GM12892 (cell line): ENCODE results near the gene OR2T8.

Experiments used
- DNase-seq: peaks from one replicate; pipeline ENCODE4 v3.0.0; 2011; ENCODE audit not compliant: insufficient read length
- FAIRE-seq: peaks from 2 replicates; lab custom pipeline; 2011; peaks lifted over from hg19 to GRCh38; lab: Jason Lieb, UNC
- POLR2A ChIP-seq: IDR thresholded peaks from 2 replicates; pipeline ENCODE4 v1.6.1; 2011; ENCODE audit warnings: low read depth, low read length, control low read depth
- POLR2AphosphoS5 ChIP-seq: IDR thresholded peaks from 2 replicates; pipeline ENCODE4 v1.6.1; 2011; ENCODE audit warnings: low read depth, low read length, control low read depth
- TAF1 ChIP-seq: IDR thresholded peaks from 2 replicates; pipeline ENCODE4 v1.6.1; 2011; ENCODE audit warnings: low read depth, mild to moderate bottlenecking, control low read depth, low read length, borderline replicate concordance

Gene OR2T8

GRCh38 chr1:247914941-247915662 lies 5.0 kb upstream of the OR2T8 start:
- no peak for TF ChIP-seq TAF1
- TF ChIP-seq POLR2AphosphoS5, result no peak
- TF ChIP-seq POLR2A, result no peak
- FAIRE-seq (no peak), DNase-seq (no peak)

GRCh38 chr1:247923941-247924340 lies 3.9 kb downstream of the OR2T8 start:
- DNase-seq (no peak), FAIRE-seq (no peak)

DNA sequence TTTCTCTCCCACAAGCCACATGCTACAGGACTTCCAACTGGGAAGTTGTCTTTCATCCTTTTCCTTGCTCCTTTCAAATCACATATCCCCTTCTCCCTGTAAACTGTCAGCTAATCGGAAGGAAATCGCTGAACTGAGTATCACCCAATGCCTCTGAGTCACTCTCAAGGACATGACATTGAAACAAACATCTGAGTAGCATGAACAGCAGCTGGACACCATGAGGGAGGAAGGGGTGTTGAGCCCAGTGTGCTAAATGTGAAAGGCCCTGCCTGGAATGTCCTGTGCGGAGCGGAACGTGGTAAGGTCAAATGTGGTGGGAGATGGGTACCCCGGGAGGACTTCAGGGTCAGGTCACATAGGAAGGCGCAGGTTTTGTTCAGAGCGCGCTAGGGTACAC lies 4.8 kb downstream of the OR2T8 start, which contains the start of gene OR2AJ1:
Gene OR2AJ1 (plus strand): TSS at position 22 of the 400 bp plus-strand sequence. CDS start 8,880 bp downstream, outside the sequence.
- TF ChIP-seq POLR2A (no peak), POLR2AphosphoS5 (no peak), TAF1 (no peak)
- no peak for FAIRE-seq
- no peak for DNase-seq

More at GRCh38 chr1:247923941-247924340, 3.9 kb downstream of the OR2T8 start:
- TF ChIP-seq POLR2A, result no peak
- no peak for TF ChIP-seq POLR2AphosphoS5
- no peak for TF ChIP-seq TAF1

- DNase-seq (no peak), FAIRE-seq (no peak)
- no peak for TF ChIP-seq POLR2A
These were observed 13.9 kb downstream of the OR2T8 start for GRCh38 chr1:247933989-247934388.

DNA sequence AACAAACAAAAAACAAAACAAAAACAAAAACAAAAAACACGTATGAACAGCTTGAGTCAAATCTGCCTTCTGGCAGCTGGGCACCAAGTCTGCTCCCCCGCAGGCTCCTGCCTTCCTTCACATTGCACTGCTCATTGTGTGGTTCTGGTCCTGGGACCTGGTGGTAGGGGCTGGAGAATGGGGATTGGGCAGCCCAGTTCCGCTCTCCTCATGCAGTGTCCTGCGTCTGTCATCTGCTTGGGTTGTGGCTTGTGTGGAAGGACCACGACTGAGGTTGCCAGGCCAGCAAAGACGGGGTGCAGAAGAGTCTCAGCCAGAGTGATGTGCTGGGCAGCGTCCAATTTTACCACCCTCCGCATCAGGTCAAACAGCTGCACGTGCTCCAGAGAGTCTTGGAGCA lies 15.7 kb downstream of the OR2T8 start:
- DNase-seq (no peak), FAIRE-seq (no peak)
- TF ChIP-seq POLR2AphosphoS5 (no peak), TAF1 (no peak), POLR2A (no peak)

DNA sequence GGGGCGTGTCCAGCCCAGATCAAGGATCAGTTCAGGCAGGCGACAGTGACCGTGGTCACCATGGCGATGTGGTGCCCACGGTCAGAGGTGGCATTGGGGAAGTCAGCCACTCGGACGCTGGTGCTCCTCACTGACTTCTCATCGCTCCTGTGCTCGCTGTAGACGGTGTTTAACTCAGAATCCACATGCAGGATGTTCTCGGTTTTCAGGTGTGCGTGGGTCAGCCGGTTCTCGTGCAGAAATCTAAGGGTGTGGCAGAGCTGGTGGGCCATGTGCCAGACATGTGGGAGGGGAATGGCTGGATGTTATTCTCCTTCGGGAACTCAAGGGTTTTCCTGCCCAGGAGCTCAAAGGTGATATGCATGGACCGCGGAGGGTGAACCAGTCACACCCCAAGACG lies 16.4 kb downstream of the OR2T8 start:
- no peak for DNase-seq

GRCh38 chr1:247936965-247937734 lies 17.1 kb downstream of the OR2T8 start:
- DNase-seq, result peak; percentile 55
- FAIRE-seq, result peak; percentile 30

More for the DNA sequence above, 16.4 kb downstream of the OR2T8 start:
- FAIRE-seq, result no peak
- TF ChIP-seq POLR2A (no peak), TAF1 (no peak), POLR2AphosphoS5 (no peak)

GRCh38 chr1:247942624-247943023 lies 22.6 kb downstream of the OR2T8 start:
- DNase-seq (no peak), FAIRE-seq (no peak)

DNA sequence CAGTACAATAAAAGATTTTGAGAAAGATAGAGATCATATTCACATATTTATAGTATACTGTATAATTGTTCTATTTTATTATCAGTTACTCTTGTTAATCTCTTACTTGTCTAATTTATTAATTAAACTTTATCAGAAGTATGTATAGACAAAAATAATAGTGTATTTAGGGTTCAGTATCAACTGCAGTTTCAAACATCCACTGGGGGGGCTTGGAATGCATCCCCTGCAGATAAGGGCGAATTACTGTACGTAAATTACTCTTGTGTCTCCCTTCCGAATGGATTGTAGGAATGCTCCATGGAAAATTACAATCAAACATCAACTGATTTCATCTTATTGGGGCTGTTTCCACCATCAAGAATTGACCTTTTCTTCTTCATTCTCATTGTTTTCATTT lies 28.5 kb downstream of the OR2T8 start, which contains the start of gene OR2L8:
Gene OR2L8 (plus strand): TSS at position 301 of the 400 bp plus-strand sequence. CDS start 0 bp downstream, at position 301.
- no peak for FAIRE-seq
- TF ChIP-seq TAF1 (no peak), POLR2AphosphoS5 (no peak), POLR2A (no peak)
- DNase-seq, result no peak

More at GRCh38 chr1:247942624-247943023, 22.6 kb downstream of the OR2T8 start:
- TF ChIP-seq POLR2AphosphoS5, result no peak
- TF ChIP-seq TAF1, result no peak
- TF ChIP-seq POLR2A, result no peak

- DNase-seq (no peak), FAIRE-seq (no peak)
- no peak for TF ChIP-seq TAF1
- TF ChIP-seq POLR2A, result no peak
- TF ChIP-seq POLR2AphosphoS5, result no peak
These were observed 33.4 kb downstream of the OR2T8 start for GRCh38 chr1:247953408-247953807.

DNA sequence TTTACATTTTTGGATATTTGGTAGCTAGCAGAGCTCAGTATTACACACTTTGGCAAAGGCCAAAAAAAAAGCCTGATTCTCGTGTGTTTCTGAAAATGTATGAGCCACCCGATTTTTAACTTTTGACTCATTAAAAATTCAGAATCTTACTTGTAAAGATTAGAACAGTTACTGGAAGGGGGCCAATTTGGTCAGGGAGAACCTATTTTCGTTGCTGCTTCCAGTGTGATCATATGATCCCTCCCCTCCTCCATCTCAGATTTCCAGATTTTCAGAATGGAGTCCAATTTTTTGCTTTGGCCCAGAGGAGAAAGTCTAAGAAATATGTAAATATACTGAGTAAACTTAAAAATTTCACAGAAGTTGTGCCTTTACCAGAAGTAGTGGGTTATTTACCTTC lies 41.7 kb downstream of the OR2T8 start:
- no peak for DNase-seq
- TF ChIP-seq POLR2AphosphoS5 (no peak), POLR2A (no peak), TAF1 (no peak)
- FAIRE-seq, result no peak

DNA sequence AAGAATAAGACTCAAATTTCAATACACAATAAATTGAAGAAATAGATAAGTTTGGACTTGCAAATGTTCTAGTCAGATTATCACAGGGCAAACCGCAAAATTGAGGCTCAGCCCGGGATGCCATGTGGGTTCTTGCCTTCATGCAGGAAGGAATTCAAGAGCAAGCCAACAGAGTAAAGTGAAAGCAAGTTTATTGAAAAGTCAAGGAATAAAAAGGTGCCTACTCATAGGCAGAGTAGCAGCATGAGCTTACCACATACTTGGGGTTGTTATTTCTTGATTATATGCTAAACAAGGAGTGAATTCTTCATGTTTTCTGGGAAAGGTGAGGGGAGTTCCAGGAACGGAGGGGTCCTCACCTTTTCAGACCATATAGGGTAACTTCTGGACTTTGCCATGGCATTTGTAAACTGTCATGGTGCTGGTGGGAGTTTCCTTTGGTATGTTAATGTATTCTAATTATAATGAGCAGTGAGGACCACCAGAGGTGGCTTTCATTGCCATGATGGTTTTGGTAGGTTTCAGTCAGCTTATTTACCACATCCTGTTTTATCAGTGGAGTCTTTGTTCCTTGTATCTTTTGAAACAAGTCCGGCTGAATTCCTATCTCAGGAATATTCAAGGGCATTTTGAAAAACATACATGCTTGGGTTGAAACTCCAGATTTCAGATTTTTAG lies 43.0 kb downstream of the OR2T8 start:
- no peak for TF ChIP-seq TAF1
- FAIRE-seq, result no peak
- DNase-seq, result no peak
